Inflammatory macrophage (primary cell): Measurements from ENCODE around the gene CHAC1.

Source experiments
- DNase-seq, 2 donors: peaks; one replicate each; pipeline ENCODE4 v3.0.0-alpha.2; 2020 to 2022
- total RNA-seq, 18 experiments: gene quantifications; one replicate each; lab custom pipeline; 2026; ENCODE audit warnings: mixed read lengths in 6 of 18, inconsistent platforms in 2 of 18; lab: John Stamatoyannopoulos, UW

The CHAC1 gene
- 0.13 to 4.1 (median 1.1) reads per million in 18 experiments for total RNA-seq

- DNase-seq, result peak; percentile 94 to 97
These were observed at the start of gene CHAC1 for GRCh38 chr15:40952901-40953712. TSS of gene CHAC1 (plus strand) at chr15:40953471. CDS start at chr15:40953584, 113 bp downstream.

- no peak for DNase-seq
These were observed 48.6 kb upstream of the CHAC1 start for GRCh38 chr15:40904552-40905201.

GRCh38 chr15:40906091-40906990 lies 46.9 kb upstream of the CHAC1 start:
- DNase-seq, result peak; percentile 20 to 29

- DNase-seq, result peak; percentile 47 to 58
These were observed 46.1 kb upstream of the CHAC1 start for GRCh38 chr15:40906991-40907802.

GRCh38 chr15:40908095-40908494 lies 45.2 kb upstream of the CHAC1 start:
- DNase-seq, result no peak

- peak; percentile 56 to 71 for DNase-seq
These were observed 43.3 kb upstream of the CHAC1 start for GRCh38 chr15:40909662-40910630.

GRCh38 chr15:40911141-40911540 lies 42.1 kb upstream of the CHAC1 start:
- no peak for DNase-seq

- DNase-seq, result no peak
These were observed 41.6 kb upstream of the CHAC1 start for GRCh38 chr15:40911693-40912092.

- no peak for DNase-seq
These were observed 40.8 kb upstream of the CHAC1 start for GRCh38 chr15:40912478-40912877.

- no peak for DNase-seq
These were observed 39.3 kb upstream of the CHAC1 start for GRCh38 chr15:40914013-40914412.

GRCh38 chr15:40914486-40914885 lies 38.8 kb upstream of the CHAC1 start:
- DNase-seq, result no peak

- no peak for DNase-seq
These were observed 38.1 kb upstream of the CHAC1 start for GRCh38 chr15:40915116-40915661.

- DNase-seq, result no peak
These were observed 37.6 kb upstream of the CHAC1 start for GRCh38 chr15:40915679-40916078.

- DNase-seq, result no peak
These were observed 35.7 kb upstream of the CHAC1 start for GRCh38 chr15:40917585-40917984.

GRCh38 chr15:40918146-40918798 lies 35.0 kb upstream of the CHAC1 start:
- no peak for DNase-seq

GRCh38 chr15:40918799-40919392 lies 34.4 kb upstream of the CHAC1 start:
- DNase-seq, result no peak

- no peak for DNase-seq
These were observed 31.2 kb upstream of the CHAC1 start for GRCh38 chr15:40921949-40922607.

- DNase-seq, result no peak
These were observed 30.7 kb upstream of the CHAC1 start for GRCh38 chr15:40922608-40923005.

GRCh38 chr15:40923551-40923950 lies 29.7 kb upstream of the CHAC1 start:
- DNase-seq, result no peak
